ENCODE results near the gene RAB38. TPM values are rescaled to one million over a fixed set of nuclear protein-coding genes. Genes with fewer than 3 reads are reported as not detected.

The RAB38 gene
- 14.4 TPM for polyA plus RNA-seq (2013)

DNA sequence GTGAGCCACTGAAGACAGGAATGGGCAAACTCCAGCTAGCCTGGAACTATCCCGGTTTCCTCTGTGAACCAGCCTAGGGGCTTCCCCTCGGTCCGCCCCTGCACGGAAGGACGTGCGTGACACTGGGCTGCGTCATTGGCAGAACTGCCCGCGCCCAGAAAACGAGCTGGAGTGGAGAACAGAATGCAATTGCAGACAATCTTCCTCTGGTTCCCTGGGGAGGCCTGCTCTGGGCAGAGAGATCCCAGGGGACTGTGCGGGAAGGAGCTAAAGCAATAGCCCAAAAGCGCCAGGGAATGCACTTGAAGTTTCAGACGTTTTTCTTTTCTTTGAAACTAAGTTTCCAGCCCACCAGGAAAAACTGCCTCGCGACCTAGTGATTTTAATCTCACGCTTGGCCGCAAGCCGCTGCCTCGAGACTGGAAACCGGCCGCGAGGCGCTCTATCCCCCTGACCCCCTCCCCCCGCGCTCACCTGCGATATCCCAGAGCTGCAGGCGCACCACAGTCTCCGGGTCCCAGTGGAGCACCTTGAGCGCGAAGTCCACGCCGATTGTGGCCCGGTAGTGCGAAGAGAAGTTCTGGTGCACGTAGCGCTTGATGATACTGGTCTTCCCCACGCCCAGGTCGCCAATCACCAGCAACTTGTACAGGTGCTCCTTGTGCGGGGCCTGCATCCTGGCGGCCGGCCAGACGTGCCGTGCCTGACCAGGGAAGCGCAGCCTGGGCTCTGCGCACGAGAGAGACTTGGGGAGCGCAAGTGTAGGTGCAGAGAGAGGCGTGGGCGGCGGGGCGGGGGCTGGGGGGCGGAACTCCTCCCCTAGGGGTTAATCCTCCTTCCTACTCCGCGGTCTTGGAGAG is at the start of gene RAB38:
TSS of gene RAB38 (minus strand) at position 735 of the 860 bp plus-strand sequence. CDS start at position 676, 59 bp downstream.
- Histone ChIP-seq H3K9me3 (ENCODE audit: control extremely low read depth in 1 of 5, control insufficient read depth in 4 of 5, insufficient read depth in 2 of 5, low read depth in 1 of 5, low read length in 4 of 5) (no peaks in the 10 kb centered on the region), H3K4me3 (ENCODE audit: control insufficient read depth in 1 of 7, extremely low read depth in 1 of 7, insufficient read depth in 4 of 7, low read depth in 2 of 7, low read length in 6 of 7) (peak within 1 kb of the TSS; percentile 32 to 85 (median 71)), H3K36me3 (ENCODE audit: control insufficient read depth in 4 of 4, insufficient read depth in 4 of 4, low read length in 3 of 4) (peaks cover 0 to 4% (median 1%) of the 10 kb centered on the region in 4 experiments), H3K27me3 (replicated peaks in 2 of 5; ENCODE audit: control insufficient read depth in 4 of 5, insufficient read depth in 5 of 5, low read length in 4 of 5) (no peaks in the 10 kb centered on the region), H3K4me1 (ENCODE audit: control extremely low read depth in 1 of 4, control insufficient read depth in 4 of 4, insufficient read depth in 4 of 4, low read length in 3 of 4) (peaks cover 2 to 28% (median 13%) of the 10 kb centered on the region in 4 experiments), H3K27ac (ENCODE audit: insufficient read depth in 1 of 2, low read depth in 1 of 2, low read length in 2 of 2, poor library complexity in 1 of 2, severe bottlenecking in 2 of 2) (peak within 1 kb of the TSS in 1 of 2 experiments; percentile 60)
- CTCF ChIA-PET: interaction anchor here (1.8 kb wide), 1 partner anchor 10 kb away, joined by 3 read pairs; no protein-coding TSS in a partner anchor
- under 1% methylated on average over 42 of the region's 54 CpGs for WGBS (ENCODE audit: insufficient coverage)
- peak; percentile 77 to 82 (median 80) for DNase-seq
- POLR2A ChIA-PET: no interaction called here

GRCh38 chr11:88213406-88213805 is 38.2 kb upstream of the RAB38 start:
- Histone ChIP-seq H3K27ac (ENCODE audit: insufficient read depth in 1 of 2, low read depth in 1 of 2, low read length in 2 of 2, poor library complexity in 1 of 2, severe bottlenecking in 2 of 2) (no peak overlapping the region), H3K4me1 (ENCODE audit: control extremely low read depth in 1 of 4, control insufficient read depth in 4 of 4, insufficient read depth in 4 of 4, low read length in 3 of 4) (peaks cover 0 to 3% (median 0%) of the 10 kb centered on the region in 4 experiments), H3K9me3 (ENCODE audit: control extremely low read depth in 1 of 5, control insufficient read depth in 4 of 5, insufficient read depth in 2 of 5, low read depth in 1 of 5, low read length in 4 of 5) (peaks cover 0 to 3% (median 0%) of the 10 kb centered on the region in 5 experiments), H3K27me3 (replicated peaks in 2 of 5; ENCODE audit: control insufficient read depth in 4 of 5, insufficient read depth in 5 of 5, low read length in 4 of 5) (no peaks in the 10 kb centered on the region), H3K4me3 (ENCODE audit: control insufficient read depth in 1 of 7, extremely low read depth in 1 of 7, insufficient read depth in 4 of 7, low read depth in 2 of 7, low read length in 6 of 7) (no peak overlapping the region), H3K36me3 (ENCODE audit: control insufficient read depth in 4 of 4, insufficient read depth in 4 of 4, low read length in 3 of 4) (no peaks in the 10 kb centered on the region)
- CTCF ChIA-PET: no interaction called here
- POLR2A ChIA-PET: no interaction called here
- DNase-seq: no peak

- H3K9me3 ChIP-seq (ENCODE audit: control extremely low read depth in 1 of 5, control insufficient read depth in 4 of 5, insufficient read depth in 2 of 5, low read depth in 1 of 5, low read length in 4 of 5): peaks cover 0 to 3% (median 0%) of the 10 kb centered on the region in 5 experiments
- DNase-seq: no peak
- no peaks in the 10 kb centered on the region for H3K36me3 ChIP-seq (ENCODE audit: control insufficient read depth in 4 of 4, insufficient read depth in 4 of 4, low read length in 3 of 4)
- peaks cover 0 to 3% (median 0%) of the 10 kb centered on the region in 4 experiments for H3K4me1 ChIP-seq (ENCODE audit: control extremely low read depth in 1 of 4, control insufficient read depth in 4 of 4, insufficient read depth in 4 of 4, low read length in 3 of 4)
- no peak overlapping the region for H3K27ac ChIP-seq (ENCODE audit: insufficient read depth in 1 of 2, low read depth in 1 of 2, low read length in 2 of 2, poor library complexity in 1 of 2, severe bottlenecking in 2 of 2)
- 100% methylated on average over 1 of the region's 1 CpG for WGBS (ENCODE audit: insufficient coverage)
- H3K27me3 ChIP-seq (replicated peaks in 2 of 5; ENCODE audit: control insufficient read depth in 4 of 5, insufficient read depth in 5 of 5, low read length in 4 of 5): no peaks in the 10 kb centered on the region
- ChIA-PET CTCF (interaction anchor here (0.8 kb wide), 1 partner anchor 20 kb away, joined by 3 read pairs; no protein-coding TSS in a partner anchor), POLR2A (no interaction called here)
- no peak overlapping the region for H3K4me3 ChIP-seq (ENCODE audit: control insufficient read depth in 1 of 7, extremely low read depth in 1 of 7, insufficient read depth in 4 of 7, low read depth in 2 of 7, low read length in 6 of 7)
These were observed 37.1 kb upstream of the RAB38 start for GRCh38 chr11:88212300-88212699.

DNA sequence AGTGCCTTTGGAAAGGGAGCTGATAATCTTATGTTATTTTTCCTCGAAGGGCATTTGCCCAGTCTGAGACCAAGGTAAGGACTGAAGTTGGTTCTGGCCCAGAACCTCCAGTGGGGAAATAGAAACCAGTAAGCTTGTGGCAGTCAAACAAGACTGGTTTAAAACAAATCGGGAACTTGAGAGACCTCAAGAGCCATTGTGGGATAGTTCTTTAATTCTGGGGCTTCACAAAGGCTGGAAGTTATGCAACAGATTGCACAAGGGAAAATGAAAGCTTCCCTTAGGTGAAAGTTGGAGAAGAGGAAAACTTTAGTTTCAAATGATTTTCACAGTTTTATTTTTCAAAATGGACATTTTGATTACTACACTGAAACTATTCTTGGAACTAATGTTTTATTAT is 33.5 kb upstream of the RAB38 start:
- ChIA-PET CTCF (no interaction called here), POLR2A (no interaction called here)
- DNase-seq: no peak
- Histone ChIP-seq H3K9me3 (ENCODE audit: control extremely low read depth in 1 of 5, control insufficient read depth in 4 of 5, insufficient read depth in 2 of 5, low read depth in 1 of 5, low read length in 4 of 5) (peaks cover 0 to 3% (median 0%) of the 10 kb centered on the region in 5 experiments), H3K27me3 (replicated peaks in 2 of 5; ENCODE audit: control insufficient read depth in 4 of 5, insufficient read depth in 5 of 5, low read length in 4 of 5) (no peaks in the 10 kb centered on the region), H3K4me1 (ENCODE audit: control extremely low read depth in 1 of 4, control insufficient read depth in 4 of 4, insufficient read depth in 4 of 4, low read length in 3 of 4) (peaks cover 0 to 3% (median 0%) of the 10 kb centered on the region in 4 experiments), H3K27ac (ENCODE audit: insufficient read depth in 1 of 2, low read depth in 1 of 2, low read length in 2 of 2, poor library complexity in 1 of 2, severe bottlenecking in 2 of 2) (no peak overlapping the region), H3K36me3 (ENCODE audit: control insufficient read depth in 4 of 4, insufficient read depth in 4 of 4, low read length in 3 of 4) (no peaks in the 10 kb centered on the region), H3K4me3 (ENCODE audit: control insufficient read depth in 1 of 7, extremely low read depth in 1 of 7, insufficient read depth in 4 of 7, low read depth in 2 of 7, low read length in 6 of 7) (no peak overlapping the region)
- 70% methylated on average over 2 of the region's 2 CpGs for whole genome bisulfite sequencing (ENCODE audit: insufficient coverage)

DNA sequence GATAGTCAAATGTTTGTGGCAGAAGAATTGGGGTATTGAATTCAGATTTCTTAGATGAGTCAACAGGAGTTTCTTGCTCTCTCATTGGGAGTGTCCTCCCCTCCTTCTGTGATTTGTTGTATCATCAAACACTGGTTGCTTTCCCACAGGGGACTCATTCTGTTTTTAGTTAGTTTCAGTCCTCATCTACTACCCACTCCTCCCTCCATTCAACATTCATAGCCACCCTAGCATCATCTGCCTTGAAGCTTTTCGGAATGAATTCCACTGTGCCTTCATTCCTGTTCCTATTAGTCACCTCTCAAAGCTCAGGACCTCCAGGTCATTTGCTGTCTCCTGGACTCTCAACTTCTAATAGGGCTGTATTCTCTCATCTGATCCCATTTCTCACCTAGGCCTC is 31.5 kb upstream of the RAB38 start:
- Histone ChIP-seq H3K9me3 (ENCODE audit: control extremely low read depth in 1 of 5, control insufficient read depth in 4 of 5, insufficient read depth in 2 of 5, low read depth in 1 of 5, low read length in 4 of 5) (no peaks in the 10 kb centered on the region), H3K4me1 (ENCODE audit: control extremely low read depth in 1 of 4, control insufficient read depth in 4 of 4, insufficient read depth in 4 of 4, low read length in 3 of 4) (peaks cover 0 to 3% (median 0%) of the 10 kb centered on the region in 4 experiments), H3K27ac (ENCODE audit: insufficient read depth in 1 of 2, low read depth in 1 of 2, low read length in 2 of 2, poor library complexity in 1 of 2, severe bottlenecking in 2 of 2) (no peak overlapping the region), H3K4me3 (ENCODE audit: control insufficient read depth in 1 of 7, extremely low read depth in 1 of 7, insufficient read depth in 4 of 7, low read depth in 2 of 7, low read length in 6 of 7) (no peak overlapping the region), H3K27me3 (replicated peaks in 2 of 5; ENCODE audit: control insufficient read depth in 4 of 5, insufficient read depth in 5 of 5, low read length in 4 of 5) (no peaks in the 10 kb centered on the region), H3K36me3 (ENCODE audit: control insufficient read depth in 4 of 4, insufficient read depth in 4 of 4, low read length in 3 of 4) (no peaks in the 10 kb centered on the region)
- ChIA-PET CTCF (no interaction called here), POLR2A (no interaction called here)
- 0% methylated on average over 1 of the region's 1 CpG for WGBS (ENCODE audit: insufficient coverage)
- DNase-seq: no peak

DNA sequence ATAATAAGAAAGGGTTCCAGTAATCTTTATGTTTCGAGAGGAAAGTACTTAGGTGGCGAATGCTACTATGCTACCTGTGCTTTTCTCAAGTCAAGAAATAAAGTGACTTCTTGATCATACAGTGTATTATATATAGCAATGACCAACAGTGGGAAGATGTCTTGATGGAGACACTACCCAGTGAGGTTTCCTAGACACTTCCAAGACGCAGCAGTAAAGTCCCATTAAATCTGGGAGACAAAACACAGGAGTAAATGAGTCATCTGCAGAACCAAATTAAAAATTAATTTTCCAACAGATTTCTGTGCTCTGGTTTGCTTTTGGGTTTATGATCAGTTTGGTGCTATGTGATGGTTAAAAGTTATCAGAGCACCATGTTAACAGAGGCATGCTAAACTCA is 29.1 kb upstream of the RAB38 start:
- POLR2A ChIA-PET: no interaction called here
- no peak overlapping the region for H3K4me3 ChIP-seq (ENCODE audit: control insufficient read depth in 1 of 7, extremely low read depth in 1 of 7, insufficient read depth in 4 of 7, low read depth in 2 of 7, low read length in 6 of 7)
- H3K4me1 ChIP-seq (ENCODE audit: control extremely low read depth in 1 of 4, control insufficient read depth in 4 of 4, insufficient read depth in 4 of 4, low read length in 3 of 4): peaks cover 0 to 3% (median 0%) of the 10 kb centered on the region in 4 experiments
- no peaks in the 10 kb centered on the region for H3K36me3 ChIP-seq (ENCODE audit: control insufficient read depth in 4 of 4, insufficient read depth in 4 of 4, low read length in 3 of 4)
- no peak overlapping the region for H3K27ac ChIP-seq (ENCODE audit: insufficient read depth in 1 of 2, low read depth in 1 of 2, low read length in 2 of 2, poor library complexity in 1 of 2, severe bottlenecking in 2 of 2)
- no peak for DNase-seq
- CTCF ChIA-PET: interaction anchor here (1.0 kb wide), 1 partner anchor 100 kb away, joined by 3 read pairs; no protein-coding TSS in a partner anchor
- no peaks in the 10 kb centered on the region for H3K27me3 ChIP-seq (replicated peaks in 2 of 5; ENCODE audit: control insufficient read depth in 4 of 5, insufficient read depth in 5 of 5, low read length in 4 of 5)
- no peaks in the 10 kb centered on the region for H3K9me3 ChIP-seq (ENCODE audit: control extremely low read depth in 1 of 5, control insufficient read depth in 4 of 5, insufficient read depth in 2 of 5, low read depth in 1 of 5, low read length in 4 of 5)
- 100% methylated on average over 1 of the region's 3 CpGs for WGBS (ENCODE audit: insufficient coverage)

- no peak overlapping the region for H3K4me3 ChIP-seq (ENCODE audit: control insufficient read depth in 1 of 7, extremely low read depth in 1 of 7, insufficient read depth in 4 of 7, low read depth in 2 of 7, low read length in 6 of 7)
- no peak for DNase-seq
- no peaks in the 10 kb centered on the region for H3K9me3 ChIP-seq (ENCODE audit: control extremely low read depth in 1 of 5, control insufficient read depth in 4 of 5, insufficient read depth in 2 of 5, low read depth in 1 of 5, low read length in 4 of 5)
- H3K27ac ChIP-seq (ENCODE audit: insufficient read depth in 1 of 2, low read depth in 1 of 2, low read length in 2 of 2, poor library complexity in 1 of 2, severe bottlenecking in 2 of 2): no peak overlapping the region
- H3K27me3 ChIP-seq (replicated peaks in 2 of 5; ENCODE audit: control insufficient read depth in 4 of 5, insufficient read depth in 5 of 5, low read length in 4 of 5): no peaks in the 10 kb centered on the region
- ChIA-PET POLR2A (no interaction called here), CTCF (interaction anchor here (1.0 kb wide), 1 partner anchor 99 kb away, joined by 3 read pairs; no protein-coding TSS in a partner anchor)
- no peaks in the 10 kb centered on the region for H3K36me3 ChIP-seq (ENCODE audit: control insufficient read depth in 4 of 4, insufficient read depth in 4 of 4, low read length in 3 of 4)
- peaks cover 0 to under 1% (median 0%) of the 10 kb centered on the region in 4 experiments for H3K4me1 ChIP-seq (ENCODE audit: control extremely low read depth in 1 of 4, control insufficient read depth in 4 of 4, insufficient read depth in 4 of 4, low read length in 3 of 4)
- WGBS (ENCODE audit: insufficient coverage): 100% methylated on average over 2 of the region's 2 CpGs
These were observed 28.4 kb upstream of the RAB38 start for GRCh38 chr11:88203604-88204003.

Data from common myeloid progenitor, CD34-positive (primary cell).